GM21367 (cell line): Measurements from ENCODE around the gene PITX3.
"Not testable (repeated sequence)": the region's sequence is repeated elsewhere in the genome, so short reads cannot be mapped to it uniquely, and the experiment has no call there.

ENCODE experiments used
- ATAC-seq: cut with Tn5 transposase; IDR thresholded peaks from one replicate; pipeline ENCODE4 v1.9.1; 2021; ENCODE audit not compliant: unreplicated experiment

PITX3 gene

DNA sequence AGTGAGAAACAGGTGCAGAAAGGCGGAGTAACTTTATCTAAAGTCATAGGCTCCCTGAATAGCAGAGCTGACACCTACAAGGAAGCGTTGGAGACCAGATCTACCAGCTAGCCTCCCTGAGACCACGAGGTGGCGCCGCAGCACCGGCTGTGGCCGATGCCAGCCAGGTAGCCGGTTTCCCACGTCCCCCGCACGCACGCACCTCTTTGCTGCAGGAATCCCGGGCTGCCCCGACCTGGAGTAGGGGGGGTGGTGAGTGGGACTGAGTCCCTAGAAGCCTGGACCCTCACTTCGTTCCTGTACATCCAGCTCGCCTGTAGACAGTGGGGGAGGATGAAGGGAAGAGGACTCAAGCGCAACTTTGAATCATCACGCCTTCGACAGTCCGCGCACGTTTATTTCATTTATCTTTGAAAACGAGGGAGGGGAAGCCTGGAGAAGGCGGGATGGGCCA, 11.5 kb downstream of the PITX3 start:
- no peak for ATAC-seq

DNA sequence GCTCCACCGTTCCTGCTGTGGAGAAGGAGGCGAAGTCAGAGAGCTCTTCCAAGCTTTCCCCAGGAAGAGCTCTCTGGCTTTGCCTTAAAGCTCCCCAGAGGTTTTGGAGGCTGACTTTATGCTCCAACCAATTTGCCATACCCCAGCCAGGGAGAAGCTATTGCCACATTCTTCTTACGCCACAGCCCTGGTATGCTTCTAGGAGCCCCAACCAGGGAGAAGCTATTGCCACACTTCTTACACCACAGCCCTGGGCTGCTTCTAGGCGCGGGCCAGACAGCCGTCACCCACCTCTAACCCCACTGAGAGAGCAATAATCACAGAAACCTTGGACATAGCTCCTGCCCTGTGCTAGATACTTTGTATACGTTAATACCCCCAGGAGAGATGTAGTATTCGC, 14.3 kb downstream of the PITX3 start:
- ATAC-seq: no peak

DNA sequence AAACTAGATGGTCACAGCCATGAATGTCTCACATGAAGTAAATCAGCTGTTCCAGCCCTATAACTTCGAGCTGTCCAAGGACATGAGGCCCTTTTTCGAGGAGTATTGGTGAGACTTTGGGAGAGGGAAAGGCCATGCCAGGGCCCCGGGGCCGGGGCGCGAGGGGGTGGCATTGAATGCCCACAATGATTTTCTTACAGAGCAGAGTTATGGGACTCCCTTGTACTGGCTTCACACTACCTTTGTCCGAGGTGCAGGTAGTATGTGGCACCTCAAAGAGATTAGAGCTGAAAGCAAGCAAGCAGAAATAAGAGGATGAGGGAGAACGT, 14.8 kb downstream of the PITX3 start:
- ATAC-seq: no peak

DNA sequence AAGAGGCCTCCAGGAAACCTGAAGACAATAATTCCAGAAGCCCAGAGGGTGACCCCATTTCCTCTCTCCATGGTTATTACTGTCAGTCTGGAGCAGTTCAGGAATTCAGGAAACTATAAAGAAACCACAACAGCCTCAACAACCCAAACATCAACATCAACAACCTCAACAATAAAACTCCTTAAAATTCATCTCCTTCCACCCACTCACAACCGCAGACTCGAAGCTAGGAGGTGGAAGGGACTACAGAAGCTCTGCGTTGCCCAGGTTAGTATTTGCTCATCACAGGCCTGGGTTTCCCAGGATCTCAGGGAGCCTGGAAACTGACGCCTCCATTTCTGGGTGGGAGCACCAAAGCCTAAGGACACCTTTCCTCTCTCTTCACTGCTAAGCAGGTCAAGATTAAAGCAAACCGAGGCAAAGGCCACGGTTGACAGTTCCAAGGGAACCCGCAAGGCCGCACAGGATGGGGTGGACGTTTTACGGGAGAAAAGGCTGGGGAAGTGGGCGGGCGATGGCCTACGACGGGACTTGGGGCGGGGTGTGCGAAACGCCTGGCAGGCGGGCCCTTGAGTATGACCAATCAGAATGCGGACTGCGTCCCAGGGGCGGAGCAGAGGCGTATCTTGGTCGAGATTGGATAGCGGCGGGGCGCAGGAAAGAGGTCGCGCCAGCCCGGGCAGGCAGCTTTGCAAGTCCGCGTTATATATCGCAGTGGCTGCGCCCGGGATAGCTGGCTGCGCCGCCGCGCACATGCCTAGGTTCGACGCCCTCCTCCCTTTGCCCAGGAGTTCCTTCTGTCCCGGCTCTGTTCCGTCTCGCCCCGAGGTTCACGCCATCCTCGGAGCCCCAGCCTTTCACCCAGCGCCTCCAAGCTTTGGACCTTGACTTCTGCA, 15.4 kb downstream of the PITX3 start, which contains the start of gene ELOVL3:
Gene ELOVL3, plus strand, starts transcription at position 654 of the 896 bp plus-strand sequence. CDS start 250 bp downstream, outside the sequence.
- peak; percentile 89 for ATAC-seq

DNA sequence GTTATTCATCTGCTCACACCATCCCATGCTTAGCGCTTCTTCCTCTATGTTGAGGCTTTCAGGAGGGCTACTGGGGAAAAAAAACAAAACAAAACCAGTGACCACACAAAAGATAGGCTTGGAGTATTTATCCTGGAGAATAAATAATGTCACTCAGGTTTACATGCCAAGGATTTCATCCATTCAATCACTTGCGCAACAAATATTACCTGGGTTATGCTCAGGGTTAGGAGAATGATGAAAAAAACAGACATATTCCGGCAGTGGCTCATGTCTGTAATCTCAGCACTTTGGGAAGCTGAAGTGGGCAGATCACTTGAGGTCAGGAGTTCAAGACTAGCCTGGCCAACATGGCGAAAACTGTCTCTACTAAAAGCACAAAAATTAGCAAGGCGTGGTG, 18.5 kb downstream of the PITX3 start:
- no peak for ATAC-seq

DNA sequence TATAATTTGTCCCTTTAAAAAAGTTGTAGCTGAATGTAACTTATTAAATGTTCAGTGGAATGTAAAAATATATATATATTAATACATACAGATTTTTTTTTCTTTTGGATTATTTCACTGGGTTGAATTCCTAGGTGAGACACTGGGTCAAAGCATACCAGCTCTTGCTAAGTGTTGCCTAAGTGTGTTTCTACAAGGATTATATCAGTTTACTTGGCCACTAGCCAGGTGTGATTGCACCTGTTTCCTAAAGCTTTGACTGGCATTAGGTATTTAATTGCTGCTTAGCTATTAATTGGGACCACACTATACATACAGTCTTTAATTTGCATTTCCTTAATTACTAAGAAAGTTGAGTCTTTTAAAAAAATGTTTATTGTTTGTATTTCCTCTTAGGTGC, 20.7 kb downstream of the PITX3 start:
- ATAC-seq: no peak

DNA sequence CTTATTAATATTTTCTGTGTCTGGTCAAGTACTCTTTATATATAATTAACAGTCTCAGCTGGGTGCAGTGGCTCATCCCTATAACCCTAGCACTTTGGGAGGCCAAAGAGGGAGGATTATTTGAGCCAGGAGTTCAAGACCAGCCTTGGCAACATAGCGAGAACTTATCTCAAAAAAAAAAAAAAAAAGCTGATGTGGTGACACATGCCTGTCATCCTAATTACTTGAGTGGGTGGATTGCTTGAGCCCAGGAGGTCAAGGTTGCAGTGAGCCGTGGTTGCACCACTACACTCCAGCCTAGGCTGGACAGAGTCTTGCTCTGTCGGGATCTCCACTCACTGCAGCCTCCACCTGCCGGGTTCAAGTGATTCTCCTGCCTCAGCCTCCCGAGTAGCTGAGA, 21.9 kb downstream of the PITX3 start:
- ATAC-seq: no peak

DNA sequence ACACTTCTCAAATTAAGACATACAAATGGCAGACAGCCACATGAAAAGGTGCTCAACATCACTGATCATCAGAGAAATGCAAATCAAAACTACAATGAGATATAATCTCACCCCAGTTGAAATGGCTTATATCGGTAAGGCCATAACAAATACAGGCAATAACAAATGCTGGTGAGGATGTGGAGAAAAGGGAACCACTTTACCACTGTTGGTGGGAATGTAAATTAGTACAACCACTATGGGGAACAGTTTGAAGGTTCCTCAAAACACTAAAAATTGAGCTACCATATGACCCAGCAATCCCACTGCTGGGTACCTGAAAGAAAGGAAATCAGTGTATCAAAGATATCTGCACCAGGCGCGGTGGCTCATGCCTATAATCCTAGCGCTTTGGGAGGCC, 27.7 kb downstream of the PITX3 start:
- ATAC-seq: not testable (repeated sequence)

DNA sequence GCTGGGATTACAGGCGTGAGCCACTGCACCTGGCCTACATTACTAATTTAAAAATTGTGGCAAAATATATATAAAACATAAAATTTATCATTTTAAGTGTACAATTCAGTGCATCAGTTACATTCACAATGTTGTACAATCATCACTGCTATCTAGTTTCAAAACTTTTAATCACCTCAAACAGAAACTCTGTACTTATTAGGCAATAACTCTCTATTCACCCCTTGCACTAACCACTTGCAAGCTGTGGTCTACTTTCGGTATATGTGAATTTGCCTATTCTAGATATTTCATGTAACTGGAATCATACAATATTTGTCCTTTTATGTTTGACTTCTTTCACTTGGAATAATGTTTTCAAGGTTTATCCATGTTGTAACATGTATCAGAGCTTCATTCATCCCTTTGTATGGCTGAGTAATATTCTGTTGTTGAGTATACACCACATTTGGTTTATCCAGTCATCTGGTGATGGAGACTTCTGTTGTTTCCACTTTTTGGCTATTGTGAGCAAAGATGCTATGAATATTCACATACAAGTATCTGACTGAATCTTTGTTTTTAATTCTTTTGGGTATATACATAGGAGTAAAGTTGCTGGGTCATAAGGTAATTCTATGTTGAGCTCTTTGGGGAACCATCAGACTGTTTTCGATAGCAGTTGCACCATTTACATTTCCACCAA, 29.6 kb downstream of the PITX3 start:
- no peak for ATAC-seq

DNA sequence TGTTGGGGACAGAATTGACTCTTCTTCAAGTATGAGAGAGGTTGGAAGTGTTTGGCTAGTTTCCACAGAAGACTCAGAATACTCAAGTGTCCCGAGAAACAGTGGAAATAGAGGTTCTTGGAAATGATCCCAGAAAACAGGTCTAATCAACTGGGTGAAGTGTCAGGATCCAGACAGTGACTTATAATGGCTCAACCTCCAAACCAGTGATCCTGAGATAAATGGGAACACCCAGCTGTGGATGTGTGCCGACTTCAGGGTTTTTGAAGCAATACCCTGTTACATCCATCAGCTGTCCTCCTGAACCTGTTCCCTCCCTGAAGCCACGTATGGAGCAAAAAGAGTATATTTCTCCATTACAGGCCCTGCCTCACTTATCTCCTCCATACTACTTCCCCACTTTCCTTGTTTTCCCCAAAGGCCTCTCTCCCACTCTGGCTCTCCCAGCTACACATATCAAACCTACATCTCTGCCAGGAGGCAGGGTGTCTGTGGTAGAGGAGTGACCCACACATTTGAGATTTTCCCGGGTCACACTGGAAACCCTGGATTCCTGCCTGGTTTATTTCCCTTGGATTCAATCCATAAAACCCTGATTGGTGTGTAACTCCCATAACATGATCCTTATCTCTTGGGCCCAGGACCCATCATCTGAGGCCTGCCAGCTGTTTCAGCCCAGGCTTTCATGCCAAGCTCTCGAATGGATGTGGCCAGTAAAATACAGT, 32.8 kb downstream of the PITX3 start:
- no peak for ATAC-seq

DNA sequence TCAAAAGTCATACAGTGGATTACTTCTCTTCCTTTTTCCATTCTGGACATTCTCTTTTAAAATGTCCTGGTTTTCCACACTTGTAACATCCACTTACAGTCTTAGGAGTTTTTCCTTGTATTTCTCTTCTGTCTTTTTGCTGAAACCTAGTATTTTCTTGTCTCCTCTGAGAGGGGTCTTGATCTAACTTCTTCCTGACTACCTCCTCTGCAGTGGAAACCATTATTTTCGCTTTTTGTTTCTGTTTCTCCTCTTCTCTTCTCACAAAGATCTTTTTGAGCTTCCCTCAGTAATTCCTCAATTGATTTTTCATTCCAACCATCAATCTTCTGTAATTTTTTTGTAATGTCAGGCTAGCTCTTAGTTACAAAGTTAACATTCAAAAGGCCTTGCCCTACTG, 38.9 kb downstream of the PITX3 start:
- ATAC-seq: no peak

DNA sequence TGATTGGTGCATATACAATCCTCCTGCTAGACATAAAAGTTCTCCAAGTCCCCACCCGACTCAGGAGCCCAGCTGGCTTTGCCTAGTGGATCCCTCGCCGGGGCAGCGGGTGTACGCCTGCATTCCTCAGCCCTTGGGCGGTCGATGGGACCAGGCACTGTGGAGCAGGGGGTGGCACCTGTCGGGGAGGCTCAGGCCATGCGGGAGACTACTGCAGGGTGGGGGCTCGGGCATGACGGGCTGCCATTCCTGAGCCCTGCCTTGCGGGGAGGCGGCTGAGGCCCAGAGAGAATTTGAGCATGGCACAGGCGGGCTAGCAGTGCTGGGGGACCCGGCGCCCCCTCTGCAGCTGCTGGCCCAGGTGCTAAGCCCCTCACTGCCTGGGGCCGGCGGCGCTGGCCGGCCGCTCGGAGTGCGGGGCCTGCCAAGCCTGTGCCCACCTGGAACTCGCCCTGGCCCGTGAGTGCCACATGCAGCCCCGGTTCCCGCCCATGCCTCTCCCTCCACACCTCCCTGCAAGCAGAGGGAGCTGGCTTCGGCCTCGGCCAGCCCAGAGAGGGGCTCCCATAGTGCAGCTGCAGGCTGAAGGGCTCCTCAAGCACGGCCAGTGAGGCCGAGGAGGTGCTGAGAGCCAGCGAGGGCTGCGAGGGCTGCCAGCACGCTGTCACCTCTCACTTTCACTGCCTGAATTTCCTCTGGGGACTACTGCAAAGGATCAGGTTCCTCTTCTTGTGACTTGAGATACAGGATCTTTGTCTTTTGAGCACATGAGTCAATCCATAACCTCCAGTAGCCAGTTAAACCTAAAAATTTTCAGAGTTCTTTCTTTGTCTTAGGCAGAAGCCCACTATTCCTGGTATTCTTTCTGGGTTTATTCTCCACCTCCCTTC, 40.3 kb downstream of the PITX3 start:
- ATAC-seq: no peak

DNA sequence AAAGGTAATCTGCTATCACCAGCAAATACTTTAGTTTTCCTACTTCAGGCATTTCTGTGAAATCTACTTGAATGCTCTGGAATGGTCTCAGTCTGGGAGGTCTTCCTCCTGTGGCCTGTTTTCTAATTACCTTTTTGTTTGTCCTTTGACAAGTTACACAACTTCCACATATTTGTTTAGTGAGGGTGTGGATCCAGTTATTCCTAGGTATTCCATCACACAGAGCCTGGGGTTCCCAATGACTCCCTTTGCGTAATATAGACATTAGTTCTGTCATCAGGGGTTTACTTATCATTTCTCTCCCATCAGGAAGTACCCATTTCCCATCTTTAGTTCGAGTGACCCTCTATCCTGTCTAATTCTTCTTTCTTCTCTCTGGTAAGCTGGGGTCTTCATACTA, 43.3 kb downstream of the PITX3 start:
- no peak for ATAC-seq

DNA sequence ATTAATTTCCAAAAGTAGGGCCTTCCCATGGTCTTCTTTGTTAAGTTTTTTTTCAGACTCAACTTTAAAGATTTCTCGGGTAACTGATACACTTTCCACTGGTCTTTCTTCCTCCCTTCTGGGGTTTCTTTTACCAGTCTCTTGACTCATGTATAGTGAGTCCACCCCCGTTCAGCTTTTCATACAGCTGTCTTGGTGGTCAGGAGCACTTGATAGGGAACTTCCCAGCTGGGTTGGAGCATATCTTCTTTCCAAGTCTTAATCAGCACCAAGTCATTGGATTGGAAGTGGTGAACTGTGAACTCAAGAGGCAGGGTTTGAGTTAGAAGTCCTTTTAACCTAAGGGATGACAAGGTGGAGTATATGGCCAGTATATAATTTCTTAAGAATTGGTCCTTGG, 44.4 kb downstream of the PITX3 start:
- no peak for ATAC-seq

DNA sequence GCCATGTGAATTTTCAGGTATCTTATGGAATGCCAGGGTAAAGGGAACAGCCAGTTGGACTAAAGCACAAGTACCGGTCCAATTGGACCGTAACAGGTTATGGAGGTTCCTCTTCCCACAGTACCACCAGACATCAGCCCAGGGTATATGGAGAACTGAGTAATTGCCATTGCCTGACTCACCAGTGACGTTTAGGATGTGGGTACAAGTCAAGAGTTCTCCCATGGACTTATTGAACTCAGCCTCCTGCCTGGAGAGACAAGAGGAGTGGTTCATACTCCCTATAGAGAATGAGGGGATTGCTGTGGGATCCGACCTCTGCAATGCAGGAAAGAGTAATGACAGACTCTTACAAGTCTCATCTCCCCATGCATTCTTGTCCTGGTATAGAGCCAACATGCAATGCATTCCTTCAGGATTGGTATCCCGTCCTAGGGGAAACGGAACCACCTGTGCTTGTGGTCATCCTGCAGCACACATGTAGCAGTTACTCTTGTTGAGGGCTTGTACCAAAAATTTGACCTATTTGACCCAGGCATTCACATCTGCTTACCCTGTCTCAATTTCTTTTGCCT, 45.9 kb downstream of the PITX3 start:
- no peak for ATAC-seq

DNA sequence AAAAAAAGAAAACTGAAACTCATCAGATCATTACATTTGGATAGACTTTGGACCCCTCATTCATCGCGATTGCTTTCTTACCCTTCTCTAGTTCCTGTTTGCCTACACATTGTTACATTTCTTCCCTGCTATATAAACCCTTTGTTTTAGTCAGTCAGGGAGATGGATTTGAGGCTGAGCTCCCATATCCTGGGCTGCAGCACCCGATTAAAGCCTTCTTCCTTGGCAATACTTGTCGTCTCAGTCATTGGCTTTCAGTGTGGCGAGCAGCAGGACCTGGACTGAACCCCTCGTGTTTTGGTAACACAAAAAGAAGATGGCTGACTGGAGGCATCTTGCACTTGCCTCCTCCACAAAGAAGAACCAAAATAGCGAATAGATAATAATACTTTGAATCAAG, 49.4 kb downstream of the PITX3 start:
- ATAC-seq: no peak

DNA sequence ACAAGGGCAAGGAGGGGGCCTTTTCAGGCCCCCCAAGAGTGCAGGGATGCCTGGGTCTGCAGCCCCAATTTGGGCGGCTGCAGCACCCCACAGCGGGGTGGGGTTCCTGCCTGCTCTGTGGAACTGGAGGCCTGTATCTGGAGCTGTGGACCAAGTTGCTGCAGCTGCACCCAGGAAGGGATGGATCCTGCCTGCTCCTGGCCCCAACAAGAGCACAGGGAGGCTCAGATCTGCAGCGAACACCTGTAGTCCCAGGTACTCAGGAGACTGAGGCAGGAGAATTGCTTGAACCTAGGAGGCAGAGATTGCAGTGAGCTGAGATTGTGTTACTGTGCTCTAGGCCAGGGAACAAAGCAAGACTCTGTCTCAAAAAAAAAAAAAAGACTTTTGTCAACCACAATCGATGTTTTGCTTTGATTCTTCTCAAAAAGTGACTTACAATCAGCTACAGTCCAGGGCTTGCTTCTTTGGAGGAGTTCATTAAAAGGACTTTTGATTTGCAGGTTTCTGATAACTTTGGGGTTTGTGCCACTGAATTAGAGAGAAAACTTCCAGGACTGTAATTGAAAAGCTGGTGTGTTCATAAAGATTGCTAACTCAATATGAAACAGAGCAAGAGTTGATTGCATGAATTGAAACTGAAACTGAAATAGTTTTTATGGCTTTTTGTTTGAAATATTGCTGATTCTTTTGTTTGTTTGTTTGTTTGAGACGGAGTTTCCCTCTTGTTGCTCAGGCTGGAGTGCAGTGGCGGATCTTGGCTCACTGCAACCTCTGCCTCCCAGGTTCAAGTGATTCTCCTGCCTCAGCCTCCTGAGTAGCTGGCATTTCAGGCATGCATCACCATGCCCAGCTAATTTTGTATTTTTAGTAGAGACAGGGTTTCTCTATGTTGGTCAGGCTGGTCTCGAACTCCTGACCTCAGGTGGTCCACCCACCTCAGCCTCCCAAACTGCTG, 52.1 kb downstream of the PITX3 start:
- ATAC-seq: not testable (repeated sequence)

DNA sequence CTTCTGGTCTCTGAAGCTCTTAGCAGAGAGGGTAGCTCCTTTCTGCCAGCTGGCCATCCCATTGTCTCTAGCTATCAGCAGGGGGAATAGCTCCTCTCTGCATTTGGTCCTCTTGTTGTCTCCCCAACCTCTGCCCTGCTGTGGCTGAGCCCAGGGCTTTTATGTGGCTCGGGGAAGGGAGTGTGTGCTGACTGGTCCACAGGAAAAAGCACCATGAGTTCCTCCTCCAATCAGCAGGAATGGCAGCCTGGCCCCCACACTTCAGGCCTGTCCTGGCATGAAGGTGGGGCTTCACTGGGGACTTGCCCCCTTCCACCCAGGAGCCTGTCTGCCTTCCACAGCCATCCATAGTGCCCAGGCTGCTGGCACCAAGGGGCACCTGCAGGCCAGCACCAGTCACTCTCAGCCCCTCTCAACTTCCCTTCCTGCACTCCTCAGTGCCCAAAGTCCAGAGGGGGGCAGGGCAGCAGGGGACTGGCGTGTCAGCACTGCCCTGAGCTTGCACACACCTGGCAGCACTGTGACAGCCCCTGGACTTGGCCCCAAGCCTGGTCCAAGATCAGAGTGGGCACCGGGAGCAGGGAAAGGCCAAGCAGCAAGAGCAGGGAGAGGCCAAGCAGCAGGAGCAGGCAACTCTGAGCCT, 52.9 kb downstream of the PITX3 start:
- ATAC-seq: no peak
